ENCODE measurements around the gene NFKB1. TPM values are rescaled to one million over a fixed set of nuclear protein-coding genes. Genes with fewer than 3 reads are reported as not detected.

Gene NFKB1
- total and polyA plus RNA-seq, 5 donors = 8.8 to 24.0 (median 21.8) TPM

GRCh38 chr4:102531462-102531861, 30.3 kb downstream of the NFKB1 start:
- DNase-seq (no peak), ATAC-seq (no peak)
- Histone ChIP-seq H3K4me3 (ENCODE audit: low read length) (no peak overlapping the region), H3K9me3 (ENCODE audit: control insufficient read depth, low read length) (no peaks in the 10 kb centered on the region), H3K4me1 (ENCODE audit: control insufficient read depth, insufficient read depth, low read length) (peaks cover 2% of the 10 kb centered on the region), H3K27me3 (ENCODE audit: control insufficient read depth, insufficient read depth) (no peaks in the 10 kb centered on the region), H3K27ac (ENCODE audit: low read length) (no peak overlapping the region)
- WGBS = 93% methylated on average over 1 of the region's 1 CpG
- intact Hi-C loops (cut with DNase I) = no loop called here

GRCh38 chr4:102533348-102533747, 32.2 kb downstream of the NFKB1 start:
- intact Hi-C loops (cut with DNase I) = no loop called here
- H3K4me1 ChIP-seq (ENCODE audit: control insufficient read depth, insufficient read depth, low read length) = peaks cover 2% of the 10 kb centered on the region
- no peak for ATAC-seq
- WGBS = 93% methylated on average over 4 of the region's 4 CpGs
- no peaks in the 10 kb centered on the region for H3K9me3 ChIP-seq (ENCODE audit: control insufficient read depth, low read length)
- no peaks in the 10 kb centered on the region for H3K27me3 ChIP-seq (ENCODE audit: control insufficient read depth, insufficient read depth)
- no peak overlapping the region for H3K4me3 ChIP-seq (ENCODE audit: low read length)
- DNase-seq = no peak
- no peak overlapping the region for H3K27ac ChIP-seq (ENCODE audit: low read length)

- no peak for ATAC-seq
Measured at GRCh38 chr4:102533904-102534303, 32.7 kb downstream of the NFKB1 start.

GRCh38 chr4:102534845-102535244, 33.7 kb downstream of the NFKB1 start:
- H3K9me3 ChIP-seq (ENCODE audit: control insufficient read depth, low read length) = no peaks in the 10 kb centered on the region
- 98% methylated on average over 2 of the region's 2 CpGs for WGBS
- no peak for ATAC-seq

More at GRCh38 chr4:102533904-102534303, 32.7 kb downstream of the NFKB1 start:
- Histone ChIP-seq H3K9me3 (ENCODE audit: control insufficient read depth, low read length) (no peaks in the 10 kb centered on the region), H3K4me3 (ENCODE audit: low read length) (no peak overlapping the region), H3K27me3 (ENCODE audit: control insufficient read depth, insufficient read depth) (no peaks in the 10 kb centered on the region), H3K4me1 (ENCODE audit: control insufficient read depth, insufficient read depth, low read length) (no peaks in the 10 kb centered on the region), H3K27ac (ENCODE audit: low read length) (no peak overlapping the region)
- intact Hi-C loops (cut with DNase I) = no loop called here
- no peak for DNase-seq
- WGBS = 92% methylated on average over 2 of the region's 2 CpGs

GRCh38 chr4:102535398-102536082, 34.4 kb downstream of the NFKB1 start:
- ATAC-seq (no peak), DNase-seq (no peak)
- intact Hi-C loops (cut with DNase I) = no loop called here
- Histone ChIP-seq H3K4me3 (ENCODE audit: low read length) (no peak overlapping the region), H3K9me3 (ENCODE audit: control insufficient read depth, low read length) (no peaks in the 10 kb centered on the region), H3K27me3 (ENCODE audit: control insufficient read depth, insufficient read depth) (no peaks in the 10 kb centered on the region), H3K4me1 (ENCODE audit: control insufficient read depth, insufficient read depth, low read length) (no peaks in the 10 kb centered on the region), H3K27ac (ENCODE audit: low read length) (no peak overlapping the region)
- 80% methylated on average over 4 of the region's 4 CpGs for WGBS

More at GRCh38 chr4:102534845-102535244, 33.7 kb downstream of the NFKB1 start:
- intact Hi-C loops (cut with DNase I) = no loop called here
- no peak for DNase-seq
- Histone ChIP-seq H3K4me3 (ENCODE audit: low read length) (no peak overlapping the region), H3K27me3 (ENCODE audit: control insufficient read depth, insufficient read depth) (no peaks in the 10 kb centered on the region), H3K4me1 (ENCODE audit: control insufficient read depth, insufficient read depth, low read length) (no peaks in the 10 kb centered on the region), H3K27ac (ENCODE audit: low read length) (no peak overlapping the region)

GRCh38 chr4:102536768-102537167, 35.6 kb downstream of the NFKB1 start:
- 91% methylated on average over 3 of the region's 3 CpGs for WGBS
- intact Hi-C loops (cut with DNase I) = no loop called here
- ATAC-seq = no peak

GRCh38 chr4:102537269-102537668, 36.1 kb downstream of the NFKB1 start:
- WGBS = 73% methylated on average over 2 of the region's 2 CpGs
- DNase-seq (no peak), ATAC-seq (no peak)
- Histone ChIP-seq H3K27ac (ENCODE audit: low read length) (no peak overlapping the region), H3K4me1 (ENCODE audit: control insufficient read depth, insufficient read depth, low read length) (no peaks in the 10 kb centered on the region), H3K9me3 (ENCODE audit: control insufficient read depth, low read length) (no peaks in the 10 kb centered on the region), H3K27me3 (ENCODE audit: control insufficient read depth, insufficient read depth) (no peaks in the 10 kb centered on the region), H3K4me3 (ENCODE audit: low read length) (no peak overlapping the region)
- intact Hi-C loops (cut with DNase I) = no loop called here

More at GRCh38 chr4:102536768-102537167, 35.6 kb downstream of the NFKB1 start:
- DNase-seq = no peak
- no peak overlapping the region for H3K27ac ChIP-seq (ENCODE audit: low read length)
- no peaks in the 10 kb centered on the region for H3K9me3 ChIP-seq (ENCODE audit: control insufficient read depth, low read length)
- H3K4me1 ChIP-seq (ENCODE audit: control insufficient read depth, insufficient read depth, low read length) = no peaks in the 10 kb centered on the region
- no peak overlapping the region for H3K4me3 ChIP-seq (ENCODE audit: low read length)
- H3K27me3 ChIP-seq (ENCODE audit: control insufficient read depth, insufficient read depth) = no peaks in the 10 kb centered on the region

GRCh38 chr4:102541697-102542096, 40.5 kb downstream of the NFKB1 start:
- Histone ChIP-seq H3K4me3 (ENCODE audit: low read length) (no peak overlapping the region), H3K9me3 (ENCODE audit: control insufficient read depth, low read length) (no peaks in the 10 kb centered on the region), H3K4me1 (ENCODE audit: control insufficient read depth, insufficient read depth, low read length) (no peaks in the 10 kb centered on the region), H3K27me3 (ENCODE audit: control insufficient read depth, insufficient read depth) (no peaks in the 10 kb centered on the region), H3K27ac (ENCODE audit: low read length) (no peak overlapping the region)
- intact Hi-C loops (cut with DNase I) = no loop called here
- DNase-seq (peak in 1 of 3 donors; percentile 25), ATAC-seq (no peak)
- WGBS = 69% methylated on average over 4 of the region's 4 CpGs

- H3K9me3 ChIP-seq (ENCODE audit: control insufficient read depth, low read length) = no peaks in the 10 kb centered on the region
- ATAC-seq (no peak), DNase-seq (no peak)
- no peaks in the 10 kb centered on the region for H3K4me1 ChIP-seq (ENCODE audit: control insufficient read depth, insufficient read depth, low read length)
- 79% methylated on average over 12 of the region's 12 CpGs for WGBS
- intact Hi-C loops (cut with DNase I) = no loop called here
- no peaks in the 10 kb centered on the region for H3K27me3 ChIP-seq (ENCODE audit: control insufficient read depth, insufficient read depth)
- H3K27ac ChIP-seq (ENCODE audit: low read length) = no peak overlapping the region
- no peak overlapping the region for H3K4me3 ChIP-seq (ENCODE audit: low read length)
Measured at GRCh38 chr4:102543030-102543928, 42.1 kb downstream of the NFKB1 start.

- H3K9me3 ChIP-seq (ENCODE audit: control insufficient read depth, low read length) = no peaks in the 10 kb centered on the region
- H3K4me3 ChIP-seq (ENCODE audit: low read length) = no peak overlapping the region
- intact Hi-C loops (cut with DNase I) = no loop called here
- no peaks in the 10 kb centered on the region for H3K4me1 ChIP-seq (ENCODE audit: control insufficient read depth, insufficient read depth, low read length)
- ATAC-seq (no peak), DNase-seq (no peak)
- no peaks in the 10 kb centered on the region for H3K27me3 ChIP-seq (ENCODE audit: control insufficient read depth, insufficient read depth)
- H3K27ac ChIP-seq (ENCODE audit: low read length) = no peak overlapping the region
Measured at GRCh38 chr4:102546635-102547034, 45.5 kb downstream of the NFKB1 start.

- 100% methylated on average over 2 of the region's 2 CpGs for WGBS
- DNase-seq (no peak), ATAC-seq (no peak)
- Histone ChIP-seq H3K4me3 (ENCODE audit: low read length) (no peak overlapping the region), H3K9me3 (ENCODE audit: control insufficient read depth, low read length) (no peaks in the 10 kb centered on the region), H3K27ac (ENCODE audit: low read length) (no peak overlapping the region), H3K27me3 (ENCODE audit: control insufficient read depth, insufficient read depth) (no peaks in the 10 kb centered on the region), H3K4me1 (ENCODE audit: control insufficient read depth, insufficient read depth, low read length) (no peaks in the 10 kb centered on the region)
- intact Hi-C loops (cut with DNase I) = no loop called here
Measured at GRCh38 chr4:102547973-102548372, 46.8 kb downstream of the NFKB1 start.

Measured in right cardiac atrium (tissue), 5 donors.